Measurements from ENCODE around the gene SMPD3. TPM values are rescaled to one million over a fixed set of nuclear protein-coding genes. Genes with fewer than 3 reads are reported as not detected.

SMPD3 gene
- total RNA-seq, 4 donors from 2014 or later: under 0.01 to 2.6 (median 0.75) TPM

- H3K27ac ChIP-seq: no peak overlapping the region
- TF ChIP-seq, protein P1, sequence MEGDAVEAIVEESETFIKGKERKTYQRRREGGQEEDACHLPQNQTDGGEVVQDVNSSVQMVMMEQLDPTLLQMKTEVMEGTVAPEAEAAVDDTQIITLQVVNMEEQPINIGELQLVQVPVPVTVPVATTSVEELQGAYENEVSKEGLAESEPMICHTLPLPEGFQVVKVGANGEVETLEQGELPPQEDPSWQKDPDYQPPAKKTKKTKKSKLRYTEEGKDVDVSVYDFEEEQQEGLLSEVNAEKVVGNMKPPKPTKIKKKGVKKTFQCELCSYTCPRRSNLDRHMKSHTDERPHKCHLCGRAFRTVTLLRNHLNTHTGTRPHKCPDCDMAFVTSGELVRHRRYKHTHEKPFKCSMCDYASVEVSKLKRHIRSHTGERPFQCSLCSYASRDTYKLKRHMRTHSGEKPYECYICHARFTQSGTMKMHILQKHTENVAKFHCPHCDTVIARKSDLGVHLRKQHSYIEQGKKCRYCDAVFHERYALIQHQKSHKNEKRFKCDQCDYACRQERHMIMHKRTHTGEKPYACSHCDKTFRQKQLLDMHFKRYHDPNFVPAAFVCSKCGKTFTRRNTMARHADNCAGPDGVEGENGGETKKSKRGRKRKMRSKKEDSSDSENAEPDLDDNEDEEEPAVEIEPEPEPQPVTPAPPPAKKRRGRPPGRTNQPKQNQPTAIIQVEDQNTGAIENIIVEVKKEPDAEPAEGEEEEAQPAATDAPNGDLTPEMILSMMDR (IDR thresholded peaks at IDR 0.05): no peak
- TF ChIP-seq POLR2A (IDR thresholded peaks at IDR 0.05): no peak
- H3K4me1 ChIP-seq: no peaks in the 10 kb centered on the region
- intact Hi-C loops (cut with DNase I; ENCODE audit: low total_unique reads): no loop called here
- H3K36me3 ChIP-seq: no peaks in the 10 kb centered on the region
- H3K4me3 ChIP-seq: no peak overlapping the region
- no peak for DNase-seq
- no peaks in the 10 kb centered on the region for H3K27me3 ChIP-seq
- no peaks in the 10 kb centered on the region for H3K9me3 ChIP-seq
Measured at GRCh38 chr16:68466174-68466573, 17.9 kb upstream of the SMPD3 start.

- intact Hi-C loops (cut with DNase I; ENCODE audit: low total_unique reads): no loop called here
- no peak overlapping the region for H3K4me3 ChIP-seq
- DNase-seq: no peak
- no peak for TF ChIP-seq POLR2A (IDR thresholded peaks at IDR 0.05)
- TF ChIP-seq, protein P1 (IDR thresholded peaks at IDR 0.05): no peak
- no peaks in the 10 kb centered on the region for H3K4me1 ChIP-seq
- H3K9me3 ChIP-seq: no peaks in the 10 kb centered on the region
- H3K27me3 ChIP-seq: no peaks in the 10 kb centered on the region
- H3K36me3 ChIP-seq: no peaks in the 10 kb centered on the region
- no peak overlapping the region for H3K27ac ChIP-seq
Measured at GRCh38 chr16:68463904-68464303, 15.6 kb upstream of the SMPD3 start.

DNA sequence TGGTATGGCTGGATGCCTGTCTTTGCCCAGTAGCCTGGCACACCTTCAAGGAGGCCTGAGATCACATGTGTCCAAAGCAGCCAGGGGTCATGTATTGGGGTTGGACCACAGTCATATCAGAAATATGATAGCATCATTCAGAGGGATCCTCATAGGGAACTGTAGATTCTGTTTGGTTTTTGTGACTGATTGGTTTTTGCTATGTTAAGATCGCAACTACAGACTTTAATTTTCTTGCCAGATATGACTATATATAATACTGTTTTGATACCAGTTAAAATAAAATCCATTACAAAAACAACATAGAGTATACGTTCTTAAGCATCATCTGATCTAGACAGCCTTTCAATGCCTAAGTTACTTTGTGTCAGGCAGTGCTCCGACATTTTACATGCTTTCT, 11.8 kb upstream of the SMPD3 start:
- Histone ChIP-seq H3K4me1 (no peaks in the 10 kb centered on the region), H3K9me3 (no peaks in the 10 kb centered on the region), H3K4me3 (no peak overlapping the region), H3K36me3 (no peaks in the 10 kb centered on the region), H3K27me3 (no peaks in the 10 kb centered on the region), H3K27ac (no peak overlapping the region)
- TF ChIP-seq POLR2A (IDR thresholded peaks at IDR 0.05): no peak
- TF ChIP-seq, protein P1 (IDR thresholded peaks at IDR 0.05): no peak
- intact Hi-C loops (cut with DNase I; ENCODE audit: low total_unique reads): no loop called here
- no peak for DNase-seq

GRCh38 chr16:68459457-68459856, 11.1 kb upstream of the SMPD3 start:
- Histone ChIP-seq H3K27me3 (no peaks in the 10 kb centered on the region), H3K4me1 (no peaks in the 10 kb centered on the region), H3K9me3 (no peaks in the 10 kb centered on the region), H3K4me3 (no peak overlapping the region), H3K27ac (no peak overlapping the region), H3K36me3 (no peaks in the 10 kb centered on the region)
- intact Hi-C loops (cut with DNase I; ENCODE audit: low total_unique reads): no loop called here
- TF ChIP-seq POLR2A (IDR thresholded peaks at IDR 0.05): no peak
- TF ChIP-seq, protein P1 (IDR thresholded peaks at IDR 0.05): no peak
- no peak for DNase-seq

- H3K9me3 ChIP-seq: no peaks in the 10 kb centered on the region
- H3K36me3 ChIP-seq: no peaks in the 10 kb centered on the region
- no peak overlapping the region for H3K4me3 ChIP-seq
- no peaks in the 10 kb centered on the region for H3K4me1 ChIP-seq
- TF ChIP-seq POLR2A (IDR thresholded peaks at IDR 0.05): no peak
- TF ChIP-seq, protein P1 (IDR thresholded peaks at IDR 0.05): no peak
- DNase-seq: no peak
- no peak overlapping the region for H3K27ac ChIP-seq
- intact Hi-C loops (cut with DNase I; ENCODE audit: low total_unique reads): no loop called here
- H3K27me3 ChIP-seq: no peaks in the 10 kb centered on the region
Measured at GRCh38 chr16:68458551-68458950, 10.2 kb upstream of the SMPD3 start.

Data from uterus (tissue), 4 donors.